Upper lobe of left lung (tissue), 6 donors: ENCODE data around the gene VIPR1. TPM values are rescaled to one million over a fixed set of nuclear protein-coding genes. Genes with fewer than 3 reads are reported as not detected.

Experiments used
- ATAC-seq, 2 donors: fragments of 200-7000 bp; cut with Tn5 transposase; one replicate each; pipeline ENCODE4 v1.9.1; 2022; ENCODE audit warnings: mild to moderate bottlenecking in 2 of 2, moderate library complexity in 2 of 2; ENCODE audit not compliant: low FRiP score in 2 of 2
- DNase-seq, 2 donors: peaks; one replicate each; pipeline ENCODE4 v3.0.0-alpha.2; 2019 to 2020
- H3K27ac ChIP-seq, 4 donors: fragments of 200-600 bp; sonication (generic); one replicate each; pipeline ENCODE4 v1.5.1; 2016 to 2019
- H3K27me3 ChIP-seq, 4 donors: fragments of 200-600 bp; sonication (generic); one replicate each; pipeline ENCODE4 v1.5.1; 2017 to 2019
- H3K36me3 ChIP-seq, 4 donors: fragments of 200-600 bp; sonication (generic); one replicate each; pipeline ENCODE4 v1.5.1; 2016 to 2019
- H3K4me1 ChIP-seq, 4 donors: fragments of 200-600 bp; sonication (generic); one replicate each; pipeline ENCODE4 v1.5.1; 2018 to 2019
- H3K4me3 ChIP-seq, 4 donors: fragments of 200-600 bp; sonication (generic); one replicate each; pipeline ENCODE4 v1.5.1; 2017 to 2019; ENCODE audit warnings: mild to moderate bottlenecking in 2 of 4, moderate library complexity in 1 of 4
- H3K9me3 ChIP-seq, 4 donors: fragments of 200-600 bp; sonication (generic); one replicate each; pipeline ENCODE4 v1.5.1; 2018 to 2019
- CTCF ChIP-seq, 6 experiments: fragments of 450-650 bp in 4 of 6; fragments of 200-600 bp in 2 of 6; sonication (generic) in 2 of 6; IDR thresholded peaks; one replicate each; pipeline ENCODE4 v1.5.1; 2016 to 2019; ENCODE audit warnings: antibody characterized with exemption in 6 of 6
- EP300 ChIP-seq, 4 donors: sonication (generic); formaldehyde crosslinking; IDR thresholded peaks; one replicate each; pipeline ENCODE4 v1.5.1; 2017; ENCODE audit warnings: antibody characterized with exemption in 4 of 4, control low read depth in 2 of 4
- POLR2A ChIP-seq, 4 donors: fragments of 450-650 bp; IDR thresholded peaks; one replicate each; pipeline ENCODE4 v1.5.1; 2016 to 2017; ENCODE audit warnings: antibody characterized with exemption in 4 of 4, mild to moderate bottlenecking in 2 of 4
- POLR2AphosphoS5 ChIP-seq, 2 donors: sonication (generic); formaldehyde crosslinking; IDR thresholded peaks; one replicate each; pipeline ENCODE4 v1.5.1; 2017; ENCODE audit warnings: antibody characterized with exemption in 2 of 2
- WGBS, 2 donors: methylation state at CpG; one replicate each; pipeline ENCODE4 v1.1.5; 2017 to 2018; 5-methylcytosine and 5-hydroxymethylcytosine counted together
- total RNA-seq, 6 donors: library from RNA; depleted of rRNA in 4 of 6; stranded (reverse); fragments of >200 nt in 4 of 6; gene quantifications; one replicate each; pipeline versions ENCODE4 v1.1.0 to v1.2.1, GENCODE V29; 2016 to 2021
- donor health status: DM: no; HTN: no; CAD: no; lungs with moderate emphysema.
- donor health status: DM: no; HTN: yes; CAD: no; lungs with severe emphysema.

Gene VIPR1
- total RNA-seq, 6 donors from 2014 or later = 92.6 to 577 (median 198) TPM

GRCh38 chr3:42508562-42508961, 6.1 kb downstream of the VIPR1 start:
- TF ChIP-seq EP300 (IDR thresholded peaks at IDR 0.05) (no peak), POLR2A (IDR thresholded peaks at IDR 0.05) (no peak), POLR2AphosphoS5 (IDR thresholded peaks at IDR 0.05) (no peak), CTCF (IDR thresholded peaks at IDR 0.05) (no peak)
- ATAC-seq (no peak), DNase-seq (no peak)
- peak overlapping the region; percentile 89 to 93 (median 90) for H3K27ac ChIP-seq
- WGBS, 2 donors = 57 to 63% methylated on average over 4 of the region's 4 CpGs
- H3K4me3 ChIP-seq = peak overlapping the region in 1 of 4 donors; percentile 21
- peaks cover 0 to 43% (median 0%) of the 10 kb centered on the region in 4 donors for H3K36me3 ChIP-seq
- no peaks in the 10 kb centered on the region for H3K9me3 ChIP-seq
- H3K4me1 ChIP-seq = peaks cover 34 to 73% (median 52%) of the 10 kb centered on the region in 4 donors
- H3K27me3 ChIP-seq = no peaks in the 10 kb centered on the region

- TF ChIP-seq POLR2A (IDR thresholded peaks at IDR 0.05) (no peak), POLR2AphosphoS5 (IDR thresholded peaks at IDR 0.05) (no peak), CTCF (IDR thresholded peaks at IDR 0.05) (no peak), EP300 (IDR thresholded peaks at IDR 0.05) (no peak)
- H3K36me3 ChIP-seq = peaks cover 0 to 43% (median 0%) of the 10 kb centered on the region in 4 donors
- H3K4me3 ChIP-seq = peak overlapping the region in 1 of 4 donors; percentile 21
- DNase-seq (no peak), ATAC-seq (no peak)
- WGBS, 2 donors = 69% methylated on average over 3 of the region's 3 CpGs
- H3K27ac ChIP-seq = peak overlapping the region; percentile 89 to 93 (median 90)
- no peaks in the 10 kb centered on the region for H3K9me3 ChIP-seq
- peaks cover 36 to 73% (median 54%) of the 10 kb centered on the region in 4 donors for H3K4me1 ChIP-seq
- no peaks in the 10 kb centered on the region for H3K27me3 ChIP-seq
Measured at GRCh38 chr3:42509111-42509510, 6.7 kb downstream of the VIPR1 start.

- no peak for TF ChIP-seq EP300 (IDR thresholded peaks at IDR 0.05)
- no peak for TF ChIP-seq CTCF (IDR thresholded peaks at IDR 0.05)
- TF ChIP-seq POLR2A (IDR thresholded peaks at IDR 0.05) = no peak
- peak in 1 of 2 donors; percentile 20 for TF ChIP-seq POLR2AphosphoS5 (IDR thresholded peaks at IDR 0.05)
- DNase-seq (no peak), ATAC-seq (no peak)
- H3K27me3 ChIP-seq = no peaks in the 10 kb centered on the region
- H3K9me3 ChIP-seq = no peaks in the 10 kb centered on the region
- H3K4me3 ChIP-seq = no peak overlapping the region
- H3K36me3 ChIP-seq = peaks cover 0 to 49% (median 4%) of the 10 kb centered on the region in 4 donors
- peak overlapping the region; percentile 89 to 93 (median 90) for H3K27ac ChIP-seq
- WGBS, 2 donors = 42 to 81% methylated on average over 3 to 4 of the region's 4 CpGs
- H3K4me1 ChIP-seq = peaks cover 42 to 81% (median 63%) of the 10 kb centered on the region in 4 donors
Measured at GRCh38 chr3:42510325-42510724, 7.9 kb downstream of the VIPR1 start.

GRCh38 chr3:42511201-42511600, 8.8 kb downstream of the VIPR1 start:
- H3K4me1 ChIP-seq = peaks cover 49 to 89% (median 66%) of the 10 kb centered on the region in 4 donors

More at GRCh38 chr3:42511201-42511600, 8.8 kb downstream of the VIPR1 start:
- WGBS, 2 donors = 78 to 89% methylated on average over 1 of the region's 1 CpG
- DNase-seq (no peak), ATAC-seq (no peak)
- H3K27me3 ChIP-seq = no peaks in the 10 kb centered on the region
- no peaks in the 10 kb centered on the region for H3K9me3 ChIP-seq
- H3K36me3 ChIP-seq = peaks cover 0 to 51% (median 4%) of the 10 kb centered on the region in 4 donors
- peak overlapping the region; percentile 14 to 93 (median 89) for H3K27ac ChIP-seq
- TF ChIP-seq POLR2AphosphoS5 (IDR thresholded peaks at IDR 0.05) = no peak
- no peak for TF ChIP-seq EP300 (IDR thresholded peaks at IDR 0.05)
- TF ChIP-seq POLR2A (IDR thresholded peaks at IDR 0.05) = no peak
- no peak for TF ChIP-seq CTCF (IDR thresholded peaks at IDR 0.05)
- H3K4me3 ChIP-seq = no peak overlapping the region
